HG02798 (cell line): ENCODE results near the gene TET1.
"Not testable (repeated sequence)": the region's sequence is repeated elsewhere in the genome, so short reads cannot be mapped to it uniquely, and the experiment has no call there.

Experiments
- ATAC-seq: cut with Tn5 transposase; IDR thresholded peaks from one replicate; pipeline ENCODE4 v1.9.1; 2021; ENCODE audit warnings: mild to moderate bottlenecking; ENCODE audit not compliant: unreplicated experiment, poor library complexity

Gene TET1

DNA sequence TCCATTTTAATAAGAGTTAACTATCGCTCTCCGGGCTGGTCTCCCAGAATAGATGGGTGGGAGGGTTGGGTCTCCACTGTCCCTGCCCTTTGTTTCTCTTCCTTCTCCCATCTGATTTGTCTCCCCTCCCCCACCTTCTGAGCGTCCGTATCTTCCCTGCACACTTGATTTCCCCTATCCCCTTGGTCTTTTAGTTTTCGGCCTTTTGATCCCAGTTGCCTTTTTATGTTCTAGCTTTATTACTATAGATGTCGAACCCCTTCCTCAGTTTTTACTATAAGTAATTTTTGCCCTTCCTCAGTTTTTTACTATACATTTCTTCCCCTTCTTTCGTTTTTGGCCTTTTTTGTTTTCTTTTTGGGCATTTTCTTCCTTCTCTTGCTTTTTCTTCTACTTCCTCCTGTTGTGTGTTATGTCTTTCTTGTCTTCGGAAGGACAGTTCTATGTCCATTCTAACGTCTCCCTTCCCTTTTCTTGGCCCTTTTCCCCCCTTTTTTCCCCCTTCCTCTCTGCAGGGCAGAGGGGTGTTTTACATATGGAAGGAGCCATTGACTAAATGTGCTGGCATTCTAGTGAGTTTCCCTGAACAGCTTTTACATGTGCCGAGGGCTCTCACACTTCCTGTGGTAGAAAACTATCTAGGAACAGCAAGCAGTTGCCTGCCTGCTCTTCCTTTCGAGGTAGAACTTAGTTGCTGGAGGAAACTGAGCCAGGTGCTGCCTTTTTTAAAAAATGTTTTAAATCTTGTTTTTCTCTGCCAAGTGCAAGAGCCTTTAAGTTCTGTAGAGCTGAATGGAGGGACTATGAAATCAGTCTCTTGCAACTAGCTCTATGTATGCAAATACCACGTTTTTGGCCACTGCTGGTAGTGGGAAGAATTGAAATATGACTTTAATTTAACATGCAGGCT is 2.8 kb downstream of the TET1 start:
- ATAC-seq, result no peak

- no peak for ATAC-seq
These were observed 4.6 kb downstream of the TET1 start for GRCh38 chr10:68564712-68565111.

DNA sequence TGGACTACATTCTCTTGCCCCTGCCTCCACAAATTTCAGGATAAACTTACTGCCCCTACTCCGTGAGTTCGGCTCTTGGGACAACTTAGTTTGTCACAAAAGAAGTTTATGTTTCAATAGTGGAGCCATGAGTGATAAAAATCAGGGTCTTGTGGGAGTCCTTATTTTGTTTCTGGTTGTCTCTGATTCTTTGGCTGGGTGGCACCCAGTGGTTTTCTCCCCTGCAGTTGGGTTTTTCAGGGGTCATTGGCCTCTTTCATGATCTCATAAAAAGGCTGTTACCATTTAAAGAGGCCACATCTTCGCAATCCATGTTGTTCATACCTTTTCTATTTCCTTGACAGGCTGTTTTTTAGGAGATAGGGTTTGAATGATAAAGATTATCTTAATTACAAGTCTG is 5.5 kb downstream of the TET1 start:
- no peak for ATAC-seq

DNA sequence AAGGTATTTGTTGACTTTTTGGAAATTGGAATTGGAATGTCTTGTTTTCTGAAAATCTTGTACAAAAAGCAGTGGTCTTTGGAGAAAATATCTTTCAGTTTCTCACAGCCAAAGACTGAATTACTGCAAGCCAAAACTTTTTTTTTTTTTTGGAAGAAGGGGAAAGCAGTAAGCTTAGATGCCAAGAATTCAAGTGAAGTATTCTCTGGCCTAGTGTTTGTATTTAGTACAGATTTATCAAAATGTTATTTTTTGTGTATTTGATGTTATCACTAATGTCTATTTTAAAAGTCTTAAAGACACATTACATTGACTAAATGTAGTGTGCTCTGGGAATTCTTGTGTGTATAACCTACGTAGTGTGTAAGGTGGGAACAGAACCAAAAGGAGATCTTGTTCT is 6.2 kb downstream of the TET1 start:
- no peak for ATAC-seq

DNA sequence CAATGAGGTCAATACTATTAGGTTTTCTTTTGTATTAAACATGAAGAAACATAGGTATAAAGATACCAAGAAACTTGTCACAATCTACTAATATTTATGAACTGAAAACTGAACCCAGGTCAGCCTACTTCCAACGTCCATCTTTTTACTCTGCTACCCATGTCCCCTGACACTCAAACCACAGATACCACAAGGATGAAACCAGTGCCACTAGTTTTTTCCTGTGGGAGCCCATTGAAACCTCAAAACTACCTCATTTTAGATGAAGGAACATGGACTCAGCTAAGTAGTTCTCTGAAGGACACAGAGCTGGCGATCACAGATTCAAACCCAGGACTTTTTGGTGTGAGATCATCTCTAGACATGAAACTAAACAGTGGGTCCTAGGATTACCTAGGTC is 6.8 kb downstream of the TET1 start:
- no peak for ATAC-seq

DNA sequence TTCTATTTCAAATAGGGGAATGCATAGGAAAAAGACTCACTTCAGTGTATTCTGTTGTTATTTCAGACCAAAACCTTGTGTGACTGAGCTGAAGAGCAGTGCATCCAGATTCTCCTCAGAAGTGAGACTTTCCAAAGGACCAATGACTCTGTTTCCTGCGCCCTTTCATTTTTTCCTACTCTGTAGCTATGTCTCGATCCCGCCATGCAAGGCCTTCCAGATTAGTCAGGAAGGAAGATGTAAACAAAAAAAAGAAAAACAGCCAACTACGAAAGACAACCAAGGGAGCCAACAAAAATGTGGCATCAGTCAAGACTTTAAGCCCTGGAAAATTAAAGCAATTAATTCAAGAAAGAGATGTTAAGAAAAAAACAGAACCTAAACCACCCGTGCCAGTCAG is 12.0 kb downstream of the TET1 start:
- no peak for ATAC-seq

- no peak for ATAC-seq
These were observed 13.9 kb downstream of the TET1 start for GRCh38 chr10:68574051-68574450.

DNA sequence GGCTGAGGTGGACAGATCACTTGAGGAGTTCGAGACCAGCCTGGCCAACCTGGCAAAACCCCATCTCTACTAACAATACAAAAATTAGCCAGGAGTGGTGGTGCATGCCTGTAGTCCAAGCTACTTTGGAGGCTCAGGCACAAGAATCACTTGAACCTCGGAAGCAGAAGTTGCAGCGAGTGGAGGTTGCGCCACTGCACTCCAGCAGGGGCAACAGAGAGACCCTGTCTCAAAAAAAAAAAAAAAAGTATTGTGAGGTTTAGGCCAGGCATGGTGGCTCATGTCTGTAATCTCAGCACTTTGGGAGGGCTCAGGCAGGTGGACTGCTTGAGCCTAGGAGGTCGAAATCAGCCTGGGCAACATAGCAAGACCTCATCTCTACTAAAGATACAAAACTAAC is 16.0 kb downstream of the TET1 start:
- ATAC-seq, result no peak

DNA sequence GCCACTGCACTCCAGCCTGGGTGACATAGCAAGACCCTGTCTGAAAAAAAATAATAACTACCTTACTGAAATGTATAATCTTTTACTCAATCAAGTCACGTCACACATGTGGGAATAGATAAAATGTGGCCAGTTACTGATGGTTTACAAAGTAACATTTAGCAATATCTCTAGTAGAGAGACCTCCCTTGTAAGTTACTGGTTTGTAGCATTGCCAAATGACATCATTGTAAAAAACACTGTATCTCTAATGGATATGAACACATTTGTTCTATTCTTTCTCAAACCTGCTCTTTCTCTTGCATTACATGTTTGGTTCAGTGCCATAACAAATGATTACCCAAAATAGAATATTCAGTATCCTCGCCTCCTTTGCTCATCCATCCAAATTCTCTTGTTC is 18.8 kb downstream of the TET1 start:
- no peak for ATAC-seq

DNA sequence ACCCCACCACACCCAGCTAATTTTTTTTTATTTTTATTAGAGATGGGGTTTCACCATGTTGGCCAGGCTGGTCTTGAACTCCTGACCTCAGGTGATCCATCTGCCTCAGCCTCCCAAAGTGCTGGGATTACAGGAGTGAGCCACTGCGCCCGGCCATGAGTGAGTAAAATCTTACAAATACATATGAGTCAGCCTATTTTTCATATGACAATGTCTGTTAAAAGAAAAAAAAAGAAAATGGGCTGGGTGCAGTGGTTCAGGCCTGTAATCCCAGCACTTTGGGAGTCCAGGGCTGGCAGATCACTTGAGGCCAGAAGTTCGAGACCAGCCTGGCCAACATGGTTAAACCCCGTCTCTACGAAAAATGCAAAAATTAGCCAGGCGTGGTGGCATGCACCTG is 24.1 kb downstream of the TET1 start:
- ATAC-seq, result not testable (repeated sequence)

- ATAC-seq, result no peak
These were observed 26.6 kb downstream of the TET1 start for GRCh38 chr10:68586606-68587305.

DNA sequence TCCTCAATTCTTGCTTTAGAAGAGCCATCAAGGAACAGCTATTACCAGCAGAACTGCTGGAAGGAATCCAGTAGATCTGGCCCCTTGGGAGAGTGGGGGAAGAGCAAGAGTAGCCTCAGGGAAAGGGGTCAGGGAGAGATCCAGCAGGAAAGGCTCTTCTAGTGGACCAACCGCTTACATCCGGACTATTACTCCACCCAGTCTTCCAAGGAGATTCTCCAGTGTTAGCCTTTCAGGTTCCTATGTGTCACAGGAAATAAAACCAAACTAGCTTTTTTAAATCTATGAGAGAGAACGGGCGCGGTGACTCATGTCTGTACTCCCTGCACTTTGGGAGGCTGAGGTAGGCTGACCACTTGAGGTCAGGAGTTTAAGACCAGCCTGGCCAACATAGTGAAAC is 34.3 kb downstream of the TET1 start:
- ATAC-seq, result no peak

DNA sequence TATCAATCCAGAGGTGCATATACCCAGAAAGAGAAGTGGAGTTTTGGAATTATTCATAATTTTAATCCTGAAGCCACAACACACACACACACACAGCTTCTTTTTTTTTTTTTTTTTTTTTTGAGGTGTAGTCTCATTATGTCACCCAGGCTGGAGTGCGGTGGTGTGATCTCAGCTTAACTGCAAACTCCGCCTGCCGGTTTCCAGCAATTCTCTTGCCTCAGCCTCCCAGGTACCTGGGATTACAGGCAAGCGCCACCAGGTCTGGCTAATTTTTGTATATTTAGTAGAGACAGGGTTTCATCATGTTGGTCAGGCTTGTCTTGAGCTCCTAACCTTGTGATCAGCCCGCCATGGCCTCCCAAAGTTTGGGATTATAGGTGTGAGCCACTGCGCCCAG is 35.4 kb downstream of the TET1 start:
- no peak for ATAC-seq

GRCh38 chr10:68597407-68597806 is 37.3 kb downstream of the TET1 start:
- ATAC-seq, result no peak

DNA sequence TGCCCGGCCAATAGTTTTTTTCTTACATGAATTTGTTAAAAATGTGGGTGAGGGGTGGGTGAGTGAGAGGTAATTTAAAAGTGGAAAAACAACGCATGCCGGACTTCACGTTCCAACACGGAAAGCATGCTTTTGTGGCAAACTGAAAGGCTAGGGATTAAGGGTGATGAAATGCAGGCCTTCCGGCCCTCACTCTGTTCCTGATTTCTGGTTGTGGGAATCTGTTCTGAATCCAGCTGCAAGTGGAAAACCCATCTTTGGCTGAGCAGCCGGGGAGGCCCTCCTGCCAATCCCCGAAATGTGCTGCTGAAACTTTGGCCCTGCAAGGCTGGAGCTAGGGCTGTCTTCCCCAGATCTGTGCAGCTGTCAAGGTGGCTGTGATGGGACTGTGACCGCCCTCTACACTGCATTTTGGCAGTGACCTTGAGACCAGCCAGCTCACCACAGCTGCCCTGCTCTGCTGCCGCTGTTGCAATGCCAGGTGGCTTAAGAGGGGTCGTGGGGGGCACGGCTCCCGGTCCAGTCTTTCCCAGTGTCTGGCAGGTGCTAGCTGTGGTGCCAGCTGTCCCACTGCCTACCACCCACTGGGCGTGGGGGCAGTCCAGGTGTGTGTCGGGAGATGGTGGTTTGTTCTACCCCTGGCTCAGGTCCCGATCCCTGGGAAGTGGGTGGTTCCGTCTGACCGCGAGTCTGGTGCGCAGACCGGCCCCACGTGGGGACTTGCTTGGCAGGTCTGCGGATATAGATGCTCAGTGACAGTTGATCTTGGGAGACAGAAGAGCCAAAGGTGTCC is 39.0 kb downstream of the TET1 start:
- ATAC-seq, result no peak

DNA sequence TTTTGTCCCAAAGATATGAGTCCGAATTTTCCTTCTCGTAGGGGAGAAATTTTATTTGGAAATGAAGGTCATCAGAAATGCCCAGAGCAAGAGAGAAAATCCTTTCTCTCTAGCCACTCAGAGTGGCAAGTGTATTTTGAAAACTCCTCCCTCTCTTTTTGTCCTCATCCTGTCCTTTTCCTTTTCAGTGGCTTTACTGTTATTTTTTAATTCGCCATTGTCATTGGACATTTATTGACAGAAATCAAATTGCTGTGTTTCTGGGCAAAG is 39.6 kb downstream of the TET1 start:
- ATAC-seq, result no peak

- ATAC-seq, result peak; percentile 89
These were observed 40.1 kb downstream of the TET1 start for GRCh38 chr10:68600041-68600778.

DNA sequence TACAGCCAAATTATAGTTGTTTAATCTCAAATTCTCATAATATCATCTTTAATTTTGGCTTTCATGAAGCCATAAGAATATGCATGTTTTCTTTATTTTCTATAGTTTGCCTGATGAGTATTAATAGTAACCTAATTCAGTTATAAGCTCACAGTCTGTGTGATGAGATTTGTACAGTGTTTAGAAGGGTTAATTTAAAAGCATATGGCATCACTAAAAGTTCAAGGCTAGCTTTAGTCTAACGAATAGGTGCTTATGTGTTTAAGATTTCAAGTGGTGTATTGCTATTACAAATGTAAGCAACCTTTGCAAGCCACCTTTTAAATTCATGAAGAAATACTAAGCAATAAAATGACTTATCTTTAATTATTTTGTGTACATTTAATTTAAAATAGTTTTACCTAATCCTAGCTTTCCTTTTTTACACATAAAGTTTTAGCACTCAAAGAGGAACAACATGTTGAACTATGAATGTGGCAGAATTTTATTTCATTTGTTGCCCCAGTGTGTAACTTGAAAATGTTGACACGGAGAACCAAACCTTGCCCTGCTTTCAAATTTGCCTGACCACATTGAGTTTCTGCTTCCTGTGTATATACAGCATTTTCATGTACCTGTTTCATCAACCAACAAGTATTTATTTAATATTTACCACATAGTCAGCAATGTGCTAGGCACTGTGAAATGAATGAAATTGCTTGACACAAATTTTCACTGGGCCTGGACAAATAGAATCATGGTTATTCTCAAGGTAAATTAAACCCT is 41.5 kb downstream of the TET1 start:
- ATAC-seq, result no peak

DNA sequence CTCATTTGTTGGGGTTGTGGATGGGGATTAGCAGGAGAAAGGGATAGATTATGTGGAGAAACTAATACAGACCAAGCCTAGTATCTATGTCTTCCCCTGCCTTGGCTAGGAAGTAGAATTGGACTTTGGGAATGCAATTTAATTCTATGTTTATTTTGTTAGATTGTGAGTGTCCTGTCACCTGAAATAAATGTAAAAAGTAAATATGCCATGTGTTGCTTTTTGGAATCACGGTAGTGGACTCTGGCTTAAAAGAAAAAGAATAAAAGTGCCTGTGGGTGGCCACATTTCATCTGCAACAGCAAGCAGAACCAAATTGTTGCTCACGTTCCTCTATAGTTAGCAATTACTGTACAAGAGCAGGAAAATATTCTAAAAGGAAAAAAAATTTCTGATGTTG is 42.3 kb downstream of the TET1 start:
- ATAC-seq, result no peak

- ATAC-seq, result no peak
These were observed 43.6 kb downstream of the TET1 start for GRCh38 chr10:68603766-68604165.
